ENCODE measurements around the gene TXNRD1. TPM values are rescaled to one million over a fixed set of nuclear protein-coding genes. Genes with fewer than 3 reads are reported as not detected.

TXNRD1 gene
- total and polyA plus RNA-seq, 2 of the 8 experiments (the other 6 are each of a cell fraction or from before 2014, with no cell fraction given) = 56.8 to 127 TPM

DNA sequence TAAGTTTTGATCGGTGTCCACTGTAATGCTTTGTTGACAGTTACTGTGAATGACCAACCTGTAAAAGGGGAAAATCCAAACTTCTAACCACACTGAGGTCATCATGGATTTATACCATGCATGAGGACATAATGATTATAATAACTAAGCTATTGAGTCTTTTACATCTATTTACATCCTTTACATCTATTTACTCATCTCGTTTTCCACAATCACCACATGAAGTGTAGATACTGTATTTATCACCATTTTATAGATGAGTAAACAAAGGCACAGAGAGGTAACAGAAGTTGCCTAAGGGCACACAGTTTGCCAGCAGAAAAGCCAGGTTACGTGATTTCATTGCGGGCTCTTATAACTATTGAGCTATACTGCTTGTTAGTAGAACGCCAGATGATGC is 60.1 kb downstream of the TXNRD1 start:
- H4K20me1 ChIP-seq (replicated peaks in 1 of 2; ENCODE audit: control insufficient read depth in 1 of 2, insufficient read depth in 2 of 2, low read length in 2 of 2) = no peaks in the 10 kb centered on the region
- H2AK5ac ChIP-seq (ENCODE audit: low read depth, low read length) = no peak overlapping the region
- H3K18ac ChIP-seq (ENCODE audit: extremely low read depth, low read length) = no peak overlapping the region
- H3K27ac ChIP-seq (ENCODE audit: low read depth, low read length) = no peak overlapping the region
- H3K23ac ChIP-seq (ENCODE audit: insufficient read length) = no peak overlapping the region
- no peak overlapping the region for H4K5ac ChIP-seq (ENCODE audit: insufficient read length, low read depth, low read length)
- H4K91ac ChIP-seq (replicated peaks; ENCODE audit: insufficient read length, low read length) = no peak overlapping the region
- H2BK5ac ChIP-seq (ENCODE audit: low read depth, low read length) = no peak overlapping the region
- H3K23me2 ChIP-seq (ENCODE audit: low read depth, low read length) = no peaks in the 10 kb centered on the region
- no peak overlapping the region for H3K14ac ChIP-seq (ENCODE audit: insufficient read length)
- H3K79me2 ChIP-seq (ENCODE audit: control insufficient read depth in 1 of 2, insufficient read depth in 2 of 2, low read length in 2 of 2) = no peaks in the 10 kb centered on the region
- H2AFZ ChIP-seq (ENCODE audit: low read length) = no peak overlapping the region
- H3K36me3 ChIP-seq (ENCODE audit: control insufficient read depth in 2 of 4, insufficient read depth in 4 of 4, low read length in 3 of 4) = no peaks in the 10 kb centered on the region
- H3K56ac ChIP-seq (replicated peaks; ENCODE audit: insufficient read length, low read depth, low read length) = no peak overlapping the region
- H4K8ac ChIP-seq (ENCODE audit: extremely low read depth, insufficient read depth, low read length) = no peak overlapping the region
- H3K4me2 ChIP-seq (ENCODE audit: insufficient read depth in 1 of 2, low read depth in 2 of 2, low read length in 2 of 2) = no peak overlapping the region
- H2BK15ac ChIP-seq (ENCODE audit: low read length) = no peak overlapping the region
- no peak overlapping the region for H3K4me3 ChIP-seq (ENCODE audit: extremely low read depth in 1 of 4, insufficient read depth in 2 of 4, low read depth in 3 of 4, low read length in 4 of 4)
- no peak overlapping the region for H3K9ac ChIP-seq (replicated peaks in 1 of 4; ENCODE audit: extremely low read depth in 1 of 4, low read depth in 3 of 4, low read length in 3 of 4)
- no peak overlapping the region for H2BK12ac ChIP-seq (ENCODE audit: low read depth, low read length)
- no peaks in the 10 kb centered on the region for H3K4me1 ChIP-seq (replicated peaks in 1 of 4; ENCODE audit: control insufficient read depth in 3 of 4, insufficient read depth in 4 of 4, low read length in 3 of 4)
- no peaks in the 10 kb centered on the region for H3K9me3 ChIP-seq (ENCODE audit: insufficient read depth in 2 of 2, low read depth in 1 of 2, low read length in 1 of 2)
- CTCF ChIA-PET (ENCODE audit: partially characterized antibody) = interaction anchor here (0.6 to 2.3 kb wide), 8 partner anchors 9 to 52 kb away, joined by 3 to 7 read pairs (median 4); no protein-coding TSS in a partner anchor
- H2BK120ac ChIP-seq (replicated peaks; ENCODE audit: low read depth, low read length) = no peak overlapping the region
- no peak overlapping the region for H3K4ac ChIP-seq (replicated peaks; ENCODE audit: insufficient read length, low read depth, low read length)
- DNase-seq (ENCODE audit: low read depth in 1 of 2, low spot score in 2 of 2) (no peak), FAIRE-seq (no peak)
- H2BK20ac ChIP-seq (ENCODE audit: low read length) = no peak overlapping the region
- POLR2A ChIA-PET (ENCODE audit: partially characterized antibody) = interaction anchor here (8.0 kb wide), 1 partner anchor 11 kb away, joined by 61 read pairs; no protein-coding TSS in a partner anchor
- WGBS, 2 experiments (ENCODE audit: extremely low coverage in 1 of 2, insufficient coverage in 1 of 2, insufficient read length in 1 of 2, insufficient replicate concordance in 2 of 2, low coverage in 1 of 2, low lambda C conversion rate in 2 of 2, missing lambda C conversion rate in 1 of 2) = 75% methylated on average over 5 of the region's 5 CpGs; no CpG with 5 or more reads in 1 of the 2 experiments
- H3K79me1 ChIP-seq (ENCODE audit: low read depth, low read length) = no peaks in the 10 kb centered on the region
- H3K27me3 ChIP-seq (replicated peaks in 1 of 4; ENCODE audit: control insufficient read depth in 3 of 4, extremely low read depth in 1 of 4, insufficient read depth in 3 of 4, low read length in 3 of 4) = no peaks in the 10 kb centered on the region
- TF ChIP-seq FOSL1 (IDR thresholded peaks at IDR 0.05; ENCODE audit: insufficient read depth, low read depth, low read length) = no peak
- TF ChIP-seq KDM5A (IDR thresholded peaks at IDR 0.05; ENCODE audit: low read length) = no peak
- TF ChIP-seq PHF8 (conservative IDR thresholded peaks at IDR 0.05; ENCODE audit: low read depth, low read length) = no peak
- TF ChIP-seq CBX5 (IDR thresholded peaks at IDR 0.05; ENCODE audit: low read depth, low read length) = no peak
- no peak for TF ChIP-seq GTF2F1 (IDR thresholded peaks at IDR 0.05; ENCODE audit: borderline replicate concordance, low read depth, low read length)
- TF ChIP-seq SIX5 (IDR thresholded peaks at IDR 0.05; ENCODE audit: low read depth, low read length) = no peak
- TF ChIP-seq NANOG (IDR thresholded peaks at IDR 0.05; ENCODE audit: insufficient read depth, low read depth, low read length, poor library complexity, severe bottlenecking) = no peak
- TF ChIP-seq SP2 (IDR thresholded peaks at IDR 0.05; ENCODE audit: low read length) = no peak

Data from H1 (cell line).